Fibroblast of skin of back (primary cell): ENCODE results near the gene CHGA.
A peak's percentile ranks its signal among the peaks of the same experiment; 100 is the strongest.

Experiments
- DNase-seq: peaks from one replicate; pipeline ENCODE4 v3.0.0-alpha.2; 2013

Gene CHGA

GRCh38 chr14:92962031-92962830 is 39.3 kb downstream of the CHGA start:
- no peak for DNase-seq

- no peak for DNase-seq
Measured at GRCh38 chr14:92962831-92963095, 39.8 kb downstream of the CHGA start.

GRCh38 chr14:92963301-92964123 is 40.6 kb downstream of the CHGA start:
- DNase-seq = no peak

DNA sequence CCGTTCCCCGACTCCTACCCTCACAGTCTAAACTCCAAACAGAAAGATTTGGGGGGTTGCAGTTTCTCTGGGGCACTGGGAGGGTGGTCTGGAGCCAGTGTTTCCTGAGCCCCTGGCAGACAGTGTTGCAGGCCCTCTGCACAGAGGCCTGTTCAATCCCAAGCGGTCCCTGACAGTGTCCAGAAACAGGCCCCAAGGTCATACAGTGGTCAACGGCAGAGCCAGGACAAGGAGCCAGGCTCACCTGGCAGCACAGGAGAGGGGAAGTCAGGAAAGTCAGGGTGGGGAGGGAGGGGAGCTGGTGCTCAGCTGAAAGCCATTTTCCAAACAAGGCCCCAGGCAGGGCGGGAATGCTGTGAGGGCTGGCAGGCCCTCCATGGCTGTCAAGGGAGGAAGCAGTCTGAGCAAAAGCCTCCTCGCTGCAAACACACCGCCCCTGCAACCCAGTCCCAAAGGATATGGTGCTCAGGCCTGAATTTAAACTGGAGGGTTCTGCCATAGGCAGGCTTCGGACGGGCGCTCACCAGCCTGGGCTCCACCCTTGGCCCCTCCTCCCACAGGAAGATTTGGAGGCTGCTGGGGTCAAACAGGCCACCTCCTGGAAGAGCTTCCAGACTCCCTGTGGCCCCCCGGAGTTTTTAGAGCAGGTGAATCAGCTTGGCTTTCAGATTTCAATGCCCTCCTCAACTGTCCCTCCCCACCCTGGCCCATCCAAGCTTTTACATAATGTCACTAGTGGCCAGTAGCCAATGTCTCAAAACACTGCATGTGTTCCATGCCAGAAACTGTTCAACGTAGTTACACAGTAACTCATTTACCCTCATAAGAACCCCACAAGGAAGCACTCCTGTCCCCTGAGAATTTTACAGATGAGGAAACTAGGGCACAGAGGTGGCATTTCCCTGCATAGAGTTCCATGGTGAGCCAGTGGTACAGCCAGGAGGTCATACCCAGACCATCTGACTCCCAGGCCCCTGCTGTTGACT is 41.5 kb downstream of the CHGA start:
- no peak for DNase-seq

- DNase-seq = no peak
Measured at GRCh38 chr14:92965281-92965680, 42.3 kb downstream of the CHGA start.

DNA sequence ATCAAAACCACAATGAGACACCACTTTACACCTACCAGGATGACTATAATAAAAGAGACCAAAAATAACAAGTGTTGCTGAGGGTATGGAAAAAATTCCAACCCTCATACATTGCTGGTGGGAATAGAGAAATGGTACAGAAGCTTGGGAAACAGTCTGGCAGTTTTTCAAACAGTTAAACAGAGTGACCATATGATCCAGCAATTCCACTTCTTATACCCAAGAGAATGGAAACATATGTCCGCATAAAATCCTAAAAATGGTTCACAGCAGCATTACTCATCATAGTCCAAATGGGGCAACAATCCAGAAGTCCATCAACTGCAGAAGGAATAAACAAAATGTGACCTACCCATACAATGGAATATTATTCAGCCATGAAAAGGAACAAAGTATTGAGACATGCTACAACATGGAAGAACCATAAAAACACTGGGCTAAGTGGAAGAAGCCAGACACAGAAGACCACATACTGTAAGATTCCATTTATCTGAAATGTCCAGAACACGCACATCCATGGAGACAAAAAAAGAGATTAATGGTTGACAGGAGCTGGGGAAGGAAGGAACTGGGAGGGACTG is 44.5 kb downstream of the CHGA start:
- DNase-seq = peak; percentile 78

DNA sequence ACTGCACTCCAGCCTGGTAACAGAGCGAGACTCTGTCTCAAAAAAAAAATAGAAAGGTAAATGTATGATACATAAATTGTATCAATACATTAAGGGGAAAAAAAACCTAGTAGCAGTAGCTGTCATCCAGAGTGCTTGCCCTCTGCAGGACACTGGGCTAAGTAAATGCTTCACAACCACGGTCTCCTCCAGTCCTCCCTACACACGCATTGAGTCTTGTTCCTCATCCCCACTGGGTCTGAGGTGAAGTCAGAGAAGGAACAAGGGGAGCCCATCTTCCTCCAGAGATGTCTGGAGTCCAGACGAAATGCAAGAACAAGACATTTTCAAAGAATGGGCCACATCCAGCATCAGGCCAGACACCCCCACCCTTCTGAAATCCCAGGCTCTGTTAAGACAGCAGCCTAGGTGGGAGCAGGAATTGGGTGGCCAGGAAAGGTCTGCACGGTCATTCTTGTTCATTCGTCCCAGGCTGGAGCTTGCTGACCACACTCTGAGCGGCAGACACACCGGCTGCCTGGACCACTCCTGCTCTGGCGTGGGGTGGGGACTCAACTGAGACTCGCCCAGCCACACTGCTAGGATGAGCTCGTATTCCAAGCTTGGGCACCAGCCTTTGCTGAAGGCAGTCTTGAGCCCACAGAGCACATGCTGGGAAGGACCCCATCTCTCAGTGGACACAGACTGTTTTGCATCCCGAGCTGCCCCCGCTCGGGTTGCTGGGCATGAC is 45.5 kb downstream of the CHGA start:
- no peak for DNase-seq

DNA sequence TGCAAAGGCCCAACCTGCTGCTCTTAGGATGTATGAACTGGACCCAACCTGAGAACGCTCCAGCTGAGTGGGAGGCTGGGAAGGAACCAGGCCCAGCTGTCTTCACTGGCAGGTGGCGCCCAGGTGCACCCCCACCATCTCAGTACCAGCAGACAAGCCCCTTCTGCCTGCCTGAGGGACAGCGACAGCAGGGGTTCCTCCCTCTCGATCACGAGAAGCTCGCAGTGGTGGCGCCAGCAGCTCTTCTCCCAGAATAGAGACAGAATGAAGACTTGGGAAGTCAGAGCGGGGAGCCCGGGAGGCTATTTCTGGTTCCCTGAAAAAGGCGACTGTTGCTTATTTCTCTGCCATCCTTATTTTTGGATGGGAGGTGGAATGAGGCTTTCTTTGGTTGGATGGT is 46.5 kb downstream of the CHGA start:
- DNase-seq = no peak

GRCh38 chr14:92969871-92970270 is 46.9 kb downstream of the CHGA start:
- no peak for DNase-seq

GRCh38 chr14:92970271-92970670 is 47.3 kb downstream of the CHGA start:
- DNase-seq = no peak

GRCh38 chr14:92971601-92972180 is 48.7 kb downstream of the CHGA start:
- no peak for DNase-seq

GRCh38 chr14:92973261-92973797 is 50.4 kb downstream of the CHGA start:
- DNase-seq = peak; percentile 18

- no peak for DNase-seq
Measured at GRCh38 chr14:92973798-92974372, 50.9 kb downstream of the CHGA start.

DNA sequence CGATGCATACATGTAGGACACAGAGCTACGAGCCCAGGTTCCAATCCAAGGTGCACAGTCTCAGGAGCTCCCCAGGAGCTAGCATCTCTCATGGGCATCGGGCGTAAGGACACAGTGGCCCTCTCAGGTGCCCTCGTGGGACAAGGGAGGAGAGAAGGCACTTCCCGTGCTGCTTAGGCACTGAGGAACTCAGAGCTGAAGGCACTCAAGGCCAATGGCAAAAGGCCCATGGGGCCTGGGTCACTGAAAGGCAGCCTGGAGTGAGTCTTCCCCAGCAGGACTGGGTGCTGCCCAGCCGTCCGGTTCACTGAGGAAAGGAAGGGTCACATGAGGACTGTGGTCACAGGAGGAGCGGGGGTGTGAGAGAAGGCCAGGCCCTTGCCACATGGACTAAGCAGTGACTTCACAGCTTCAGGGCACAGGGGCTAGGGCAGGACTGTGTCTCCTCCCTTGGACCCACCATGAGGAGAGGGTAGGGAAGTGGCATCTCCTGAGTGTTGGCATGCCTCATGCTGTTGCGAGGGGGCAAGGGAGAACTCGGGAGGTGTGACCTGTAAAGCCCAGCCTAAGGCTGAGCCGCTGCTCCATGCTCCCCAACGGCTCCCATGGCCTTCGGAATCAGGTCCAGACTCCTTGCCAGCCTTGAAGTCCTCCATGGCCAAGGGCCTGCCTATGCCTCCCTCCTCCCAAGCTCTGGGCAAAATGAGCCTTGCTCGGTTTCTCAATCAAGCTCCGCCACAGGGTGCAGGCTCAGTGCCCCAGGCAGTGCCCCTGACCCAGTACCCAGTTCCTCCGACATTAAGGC is 51.8 kb downstream of the CHGA start:
- DNase-seq = no peak

DNA sequence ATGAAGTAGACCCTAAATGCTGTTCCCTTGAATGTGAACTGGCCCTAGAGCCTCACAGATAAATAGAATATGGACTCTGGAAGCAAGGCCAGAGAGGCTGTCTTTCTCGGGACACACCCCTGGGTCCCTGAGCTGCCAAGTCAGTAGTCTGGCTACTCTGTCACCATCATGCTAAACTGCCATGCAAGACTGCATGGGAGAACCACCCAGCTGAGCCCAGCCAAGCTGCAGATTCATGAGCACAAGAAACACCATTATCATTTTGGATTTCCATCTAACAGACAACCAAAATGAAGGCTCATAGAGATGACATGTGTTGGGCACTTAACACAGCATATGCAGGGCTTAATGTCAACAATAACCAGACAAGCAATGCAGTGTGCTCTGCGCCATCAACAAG is 53.3 kb downstream of the CHGA start:
- no peak for DNase-seq

- no peak for DNase-seq
Measured at GRCh38 chr14:92978229-92979021, 55.5 kb downstream of the CHGA start.

GRCh38 chr14:92980866-92981265 is 57.9 kb downstream of the CHGA start:
- DNase-seq = no peak

- no peak for DNase-seq
Measured at GRCh38 chr14:92981726-92982125, 58.8 kb downstream of the CHGA start.

GRCh38 chr14:92982956-92983355 is 60.0 kb downstream of the CHGA start:
- no peak for DNase-seq
